Left ventricle myocardium inferior (tissue), 1 donor: ENCODE measurements around the gene REP15. TPM values are rescaled to one million over a fixed set of nuclear protein-coding genes. Genes with fewer than 3 reads are reported as not detected.

Source experiments
- total RNA-seq: library from RNA; stranded (reverse); fragmentation: NEBNext Ultra II Directional; extraction: Animal tissue kit (Norgen Biotek cat#: 25700); gene quantifications from one replicate; pipeline ENCODE4 v1.2.1, GENCODE V29; 2021
- donor health status: DM: no; HTN: yes; CAD: no; lungs with severe emphysema.

REP15 gene
- total RNA-seq, 1 donor from 2014 or later = 5.5 TPM

Other genes starting within 250 kb of the REP15 start
- gene SMCO2, start 249.7 kb upstream of the REP15 start, total RNA-seq = not detected
- gene PPFIBP1, start 172.2 kb upstream of the REP15 start, total RNA-seq = 258 TPM
- gene MRPS35, start 14.4 kb downstream of the REP15 start, total RNA-seq = 61.4 TPM
- gene KLHL42, start 83.8 kb downstream of the REP15 start, total RNA-seq = 5.5 TPM
- gene MANSC4, start 83.8 kb downstream of the REP15 start, total RNA-seq = not detected